ENCODE results near the gene HMOX1. TPM values are rescaled to one million over a fixed set of nuclear protein-coding genes. Genes with fewer than 3 reads are reported as not detected.

The HMOX1 gene
- total and polyA plus RNA-seq, 2 of the 8 experiments (the other 6 are each of a cell fraction or from before 2014, with no cell fraction given): 25.0 to 41.6 TPM

DNA sequence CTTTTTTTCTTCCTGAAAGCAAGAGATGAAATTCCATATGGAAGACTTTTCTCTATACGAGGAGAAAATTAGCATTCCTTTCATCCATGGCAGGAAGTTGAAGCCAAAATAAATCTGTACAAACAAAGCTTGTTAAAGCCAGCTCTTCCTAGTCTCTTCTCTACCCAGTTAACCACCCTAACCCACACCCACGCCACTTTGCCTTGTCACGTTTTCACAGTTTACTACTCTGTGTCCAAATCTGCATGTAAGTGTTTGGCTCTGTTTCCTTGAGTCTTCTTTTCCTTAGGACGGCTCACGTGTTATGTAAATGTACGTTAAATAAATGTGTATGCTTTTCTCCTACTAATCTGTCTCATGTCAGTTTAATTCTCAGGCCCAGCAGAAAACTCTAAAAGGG is 7.1 kb upstream of the HMOX1 start:
- CTCF ChIA-PET (ENCODE audit: partially characterized antibody): interaction anchor here (1.3 kb wide), 1 partner anchor 37 kb away, joined by 4 read pairs; no protein-coding TSS in a partner anchor
- Histone ChIP-seq H2BK15ac (ENCODE audit: low read length) (no peak overlapping the region), H2AK5ac (ENCODE audit: low read depth, low read length) (no peak overlapping the region), H3K79me2 (ENCODE audit: control insufficient read depth in 1 of 2, insufficient read depth in 2 of 2, low read length in 2 of 2) (no peaks in the 10 kb centered on the region), H2BK5ac (ENCODE audit: low read depth, low read length) (no peak overlapping the region), H2BK12ac (ENCODE audit: low read depth, low read length) (peak overlapping the region; percentile 21; the same call in 1 of the 2 replicates), H3K4me2 (ENCODE audit: insufficient read depth in 1 of 2, low read depth in 2 of 2, low read length in 2 of 2) (no peak overlapping the region), H3K4me1 (replicated peaks in 1 of 4; ENCODE audit: control insufficient read depth in 3 of 4, insufficient read depth in 4 of 4, low read length in 3 of 4) (peaks cover 21 to 32% (median 22%) of the 10 kb centered on the region in 4 experiments), H3K4me3 (ENCODE audit: extremely low read depth in 1 of 4, insufficient read depth in 2 of 4, low read depth in 3 of 4, low read length in 4 of 4) (no peak overlapping the region), H3K27ac (ENCODE audit: low read depth, low read length) (no peak overlapping the region), H3K27me3 (replicated peaks in 1 of 4; ENCODE audit: control insufficient read depth in 3 of 4, extremely low read depth in 1 of 4, insufficient read depth in 3 of 4, low read length in 3 of 4) (no peaks in the 10 kb centered on the region), H3K18ac (ENCODE audit: extremely low read depth, low read length) (no peak overlapping the region), H4K91ac (replicated peaks; ENCODE audit: insufficient read length, low read length) (no peak overlapping the region), H3K4ac (replicated peaks; ENCODE audit: insufficient read length, low read depth, low read length) (no peak overlapping the region), H2BK20ac (ENCODE audit: low read length) (no peak overlapping the region), H3K36me3 (ENCODE audit: control insufficient read depth in 2 of 4, insufficient read depth in 4 of 4, low read length in 3 of 4) (no peaks in the 10 kb centered on the region), H3K23me2 (ENCODE audit: low read depth, low read length) (peaks cover 4% of the 10 kb centered on the region; the same call in 1 of the 2 replicates), H3K79me1 (ENCODE audit: low read depth, low read length) (no peaks in the 10 kb centered on the region), H3K9ac (replicated peaks in 1 of 4; ENCODE audit: extremely low read depth in 1 of 4, low read depth in 3 of 4, low read length in 3 of 4) (no peak overlapping the region), H4K20me1 (replicated peaks in 1 of 2; ENCODE audit: control insufficient read depth in 1 of 2, insufficient read depth in 2 of 2, low read length in 2 of 2) (no peaks in the 10 kb centered on the region), H3K14ac (ENCODE audit: insufficient read length) (peak overlapping the region; percentile 85), H2BK120ac (replicated peaks; ENCODE audit: low read depth, low read length) (no peak overlapping the region), H3K9me3 (ENCODE audit: insufficient read depth in 2 of 2, low read depth in 1 of 2, low read length in 1 of 2) (no peaks in the 10 kb centered on the region), H4K8ac (ENCODE audit: extremely low read depth, insufficient read depth, low read length) (no peak overlapping the region), H2AFZ (ENCODE audit: low read length) (no peak overlapping the region), H4K5ac (ENCODE audit: insufficient read length, low read depth, low read length) (no peak overlapping the region), H3K23ac (ENCODE audit: insufficient read length) (no peak overlapping the region), H3K56ac (replicated peaks; ENCODE audit: insufficient read length, low read depth, low read length) (no peak overlapping the region)
- DNase-seq (ENCODE audit: low read depth in 1 of 2, low spot score in 2 of 2): no peak
- no peak for FAIRE-seq
- POLR2A ChIA-PET (ENCODE audit: partially characterized antibody): interaction anchor here (1.7 to 57.4 kb wide), 2 partner anchors 15 to 41 kb away, joined by 3 to 1995 read pairs; partner anchors contain the start of gene MCM5
- 78% methylated on average over 6 of the region's 6 CpGs; no CpG with 5 or more reads in 1 of the 2 experiments for WGBS, 2 experiments (ENCODE audit: extremely low coverage in 1 of 2, insufficient coverage in 1 of 2, insufficient read length in 1 of 2, insufficient replicate concordance in 2 of 2, low coverage in 1 of 2, low lambda C conversion rate in 2 of 2, missing lambda C conversion rate in 1 of 2)
- no peak for TF ChIP-seq PHF8 (conservative IDR thresholded peaks at IDR 0.05; ENCODE audit: low read depth, low read length)
- TF ChIP-seq, protein P1, sequence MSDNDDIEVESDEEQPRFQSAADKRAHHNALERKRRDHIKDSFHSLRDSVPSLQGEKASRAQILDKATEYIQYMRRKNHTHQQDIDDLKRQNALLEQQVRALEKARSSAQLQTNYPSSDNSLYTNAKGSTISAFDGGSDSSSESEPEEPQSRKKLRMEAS (IDR thresholded peaks at IDR 0.05): no peak
